H9 (cell line): Measurements from ENCODE around the gene OR1J4. TPM values are rescaled to one million over a fixed set of nuclear protein-coding genes. Genes with fewer than 3 reads are reported as not detected.

Experiments
- DNase-seq: peaks from one replicate; pipeline ENCODE4 v3.0.0-alpha.2; 2017
- H2AFZ ChIP-seq: one replicate; pipeline ENCODE4 v1.6.1; 2013; ENCODE audit warnings: mild to moderate bottlenecking, low read length, control low read depth, moderate library complexity
- H2AK5ac ChIP-seq: 2 replicates; pipeline ENCODE4 v1.6.1; 2013; ENCODE audit warnings: low read length, control low read depth, mixed read lengths; ENCODE audit not compliant: insufficient read length
- H2BK120ac ChIP-seq: one replicate; pipeline ENCODE4 v1.6.1; 2013; ENCODE audit warnings: low read depth, mild to moderate bottlenecking, low read length, control low read depth, inconsistent platforms; ENCODE audit not compliant: poor library complexity, severe bottlenecking
- H2BK12ac ChIP-seq: 2 replicates; pipeline ENCODE4 v1.6.1; 2013; ENCODE audit warnings: low read length, control low read depth, mixed read lengths, low read depth; ENCODE audit not compliant: insufficient read length
- H2BK15ac ChIP-seq: 2 replicates; pipeline ENCODE4 v1.6.1; 2013; ENCODE audit warnings: low read depth, low read length, control low read depth
- H2BK20ac ChIP-seq: one replicate; pipeline ENCODE4 v1.6.1; 2013; ENCODE audit warnings: low read depth, mild to moderate bottlenecking, low read length, control low read depth, inconsistent platforms; ENCODE audit not compliant: poor library complexity, severe bottlenecking
- H2BK5ac ChIP-seq: 2 replicates; pipeline ENCODE4 v1.6.1; 2013; ENCODE audit warnings: low read length, control low read depth, mixed read lengths; ENCODE audit not compliant: insufficient read length
- H3K14ac ChIP-seq: 2 replicates; pipeline ENCODE4 v1.6.1; 2013; ENCODE audit warnings: low read length, control low read depth; ENCODE audit not compliant: insufficient read depth
- H3K18ac ChIP-seq: 2 replicates; pipeline ENCODE4 v1.6.1; 2013; ENCODE audit warnings: low read depth, mild to moderate bottlenecking, mixed read lengths, low read length, control low read depth; ENCODE audit not compliant: insufficient read length
- H3K23ac ChIP-seq: 2 replicates; pipeline ENCODE4 v1.6.1; 2013; ENCODE audit warnings: low read length, control low read depth, mixed read lengths, low read depth; ENCODE audit not compliant: insufficient read length
- H3K23me2 ChIP-seq: 2 replicates; pipeline ENCODE4 v1.6.1; 2013; ENCODE audit warnings: low read depth, mild to moderate bottlenecking, mixed read lengths, low read length, control low read depth; ENCODE audit not compliant: insufficient read length, poor library complexity, severe bottlenecking
- H3K27ac ChIP-seq: 2 replicates; pipeline ENCODE4 v1.5.1; 2013; ENCODE audit warnings: low read length, control low read depth, mixed read lengths, low read depth; ENCODE audit not compliant: insufficient read length
- H3K27me3 ChIP-seq: 2 replicates; pipeline ENCODE4 v1.6.1; 2013; ENCODE audit warnings: low read length, control low read depth, inconsistent platforms; ENCODE audit not compliant: insufficient read depth
- H3K4ac ChIP-seq: 2 replicates; pipeline ENCODE4 v1.6.1; 2013; ENCODE audit warnings: low read depth, mild to moderate bottlenecking, control low read depth, inconsistent platforms, low read length, moderate library complexity
- H3K4me1 ChIP-seq: 2 replicates; pipeline ENCODE4 v1.6.1; 2013; ENCODE audit warnings: low read length, control low read depth, inconsistent platforms; ENCODE audit not compliant: insufficient read depth
- H3K4me2 ChIP-seq: 2 replicates; pipeline ENCODE4 v1.6.1; 2013; ENCODE audit warnings: low read length, control low read depth, mixed read lengths; ENCODE audit not compliant: insufficient read length, insufficient read depth
- H3K56ac ChIP-seq: 2 replicates; pipeline ENCODE4 v1.6.1; 2013; ENCODE audit warnings: low read depth, mild to moderate bottlenecking, mixed read lengths, low read length, control low read depth; ENCODE audit not compliant: insufficient read length
- H3K79me1 ChIP-seq: 2 replicates; pipeline ENCODE4 v1.6.1; 2013; ENCODE audit warnings: low read depth, mild to moderate bottlenecking, moderate library complexity, low read length, control low read depth, inconsistent platforms; ENCODE audit not compliant: insufficient read depth, poor library complexity, severe bottlenecking
- H3K79me2 ChIP-seq: 2 replicates; pipeline ENCODE4 v1.6.1; 2013; ENCODE audit warnings: low read length, control low read depth, inconsistent platforms; ENCODE audit not compliant: insufficient read depth
- H3K9ac ChIP-seq: 2 replicates; pipeline ENCODE4 v1.6.1; 2013; ENCODE audit warnings: low read length, control low read depth, mixed read lengths; ENCODE audit not compliant: insufficient read length; ENCODE audit errors: extremely low read depth
- H3K9me3 ChIP-seq: one replicate; pipeline ENCODE4 v1.6.1; 2013; ENCODE audit warnings: low read depth, low read length, inconsistent platforms; ENCODE audit not compliant: control insufficient read depth
- H3T11ph ChIP-seq: one replicate; pipeline ENCODE4 v1.6.1; 2013; ENCODE audit warnings: mild to moderate bottlenecking, low read length, control low read depth, inconsistent platforms
- H4K20me1 ChIP-seq: one replicate; pipeline ENCODE4 v1.6.1; 2013; ENCODE audit not compliant: control insufficient read depth, insufficient read length, insufficient read depth
- H4K5ac ChIP-seq: 2 replicates; pipeline ENCODE4 v1.6.1; 2013; ENCODE audit warnings: low read depth, mild to moderate bottlenecking, mixed read lengths, low read length, control low read depth; ENCODE audit not compliant: insufficient read length
- H4K8ac ChIP-seq: replicated peaks from 2 replicates; pipeline ENCODE4 v1.6.1; 2013; ENCODE audit warnings: low read length, control low read depth, mixed read lengths, low read depth; ENCODE audit not compliant: insufficient read length
- H4K91ac ChIP-seq: 2 replicates; pipeline ENCODE4 v1.6.1; 2013; ENCODE audit warnings: low read depth, mild to moderate bottlenecking, moderate library complexity, mixed read lengths, low read length, control low read depth; ENCODE audit not compliant: insufficient read length
- H3K27ac Mint-ChIP-seq, 3 experiments: 2 replicates in 2 of 3; 3 replicates in 1 of 3; pipeline ENCODE4 v1.8.0; 2020 to 2021; ENCODE audit warnings: mixed read lengths in 3 of 3, mild to moderate bottlenecking in 1 of 3, moderate library complexity in 1 of 3
- H3K27me3 Mint-ChIP-seq: 2 replicates; pipeline ENCODE4 v1.8.0; 2021; ENCODE audit warnings: low read depth, mild to moderate bottlenecking, moderate library complexity, mixed read lengths
- H3K36me3 Mint-ChIP-seq, 3 experiments: 2 replicates in 2 of 3; 3 replicates in 1 of 3; pipeline ENCODE4 v1.8.0; 2020 to 2021; ENCODE audit warnings: low read depth in 3 of 3, mixed read lengths in 3 of 3; ENCODE audit not compliant: insufficient read depth in 1 of 3
- H3K4me1 Mint-ChIP-seq, 2 experiments: 2 replicates each; pipeline ENCODE4 v1.8.0; 2020; ENCODE audit warnings: mixed read lengths in 2 of 2
- H3K4me3 Mint-ChIP-seq, 2 experiments: 2 replicates in 1 of 2; 3 replicates in 1 of 2; pipeline ENCODE4 v1.8.0; 2020 to 2021; ENCODE audit warnings: mild to moderate bottlenecking in 2 of 2, mixed read lengths in 2 of 2, moderate library complexity in 1 of 2
- H3K9me3 Mint-ChIP-seq, 2 experiments: 2 replicates in 1 of 2; 3 replicates in 1 of 2; pipeline ENCODE4 v1.8.0; 2020; ENCODE audit warnings: mild to moderate bottlenecking in 2 of 2, mixed read lengths in 2 of 2, moderate library complexity in 1 of 2
- CTCF ChIP-seq: fragments of 200-600 bp; sonication (generic); conservative IDR thresholded peaks from 3 replicates; pipeline ENCODE4 v1.8.0; 2021; ENCODE audit warnings: antibody characterized with exemption, mild to moderate bottlenecking
- WGBS: extraction: QIAGEN DNeasy Blood & Tissue Kit; methylation state at CpG from one replicate; pipeline ENCODE4 v1.1.7; 2013; ENCODE audit warnings: missing lambda C conversion rate, low lambda C conversion rate, mixed read lengths; ENCODE audit not compliant: insufficient read length; ENCODE audit errors: extremely low coverage; 5-methylcytosine and 5-hydroxymethylcytosine counted together
- total RNA-seq: library from RNA; stranded (reverse); gene quantifications from 2 replicates; pipeline ENCODE4 v1.2.1, GENCODE V29; 2021

The OR1J4 gene
- total RNA-seq, 1 experiment from 2014 or later: not detected

- Histone ChIP-seq H2BK120ac (no peak overlapping the region), H4K91ac (no peak overlapping the region), H3K4me2 (no peak overlapping the region), H3K56ac (no peak overlapping the region), H3K14ac (no peak overlapping the region), H2AFZ (no peak overlapping the region), H3K4ac (no peak overlapping the region), H2AK5ac (no peak overlapping the region), H3K23ac (no peak overlapping the region), H3K9me3 (peaks cover 39% of the 10 kb centered on the region), H3K27me3 (no peaks in the 10 kb centered on the region), H3K79me2 (no peaks in the 10 kb centered on the region), H4K20me1 (no peaks in the 10 kb centered on the region), H4K8ac (no peak overlapping the region), H4K5ac (no peak overlapping the region), H3K18ac (no peak overlapping the region), H2BK12ac (no peak overlapping the region), H2BK5ac (no peak overlapping the region), H3K79me1 (no peaks in the 10 kb centered on the region), H3K4me1 (no peaks in the 10 kb centered on the region), H3K23me2 (no peaks in the 10 kb centered on the region), H3K9ac (no peak overlapping the region), H3T11ph (no peak overlapping the region), H2BK20ac (no peak overlapping the region), H2BK15ac (no peak overlapping the region), H3K27ac (no peak overlapping the region)
- no peak overlapping the region for H3K4me3 Mint-ChIP-seq
- no peaks in the 10 kb centered on the region for H3K4me1 Mint-ChIP-seq
- WGBS: no CpG with 5 or more reads among the region's 2 CpGs
- H3K36me3 Mint-ChIP-seq: peaks cover 0 to 18% (median 11%) of the 10 kb centered on the region in 3 experiments; a peak in 5 of 7 replicates
- H3K9me3 Mint-ChIP-seq: peaks cover 75 to 79% of the 10 kb centered on the region in 2 experiments
- no peak for DNase-seq
- TF ChIP-seq CTCF: no peak
- no peak overlapping the region for H3K27ac Mint-ChIP-seq
- peaks cover 1% of the 10 kb centered on the region for H3K27me3 Mint-ChIP-seq
These were observed 19.8 kb downstream of the OR1J4 start for GRCh38 chr9:122538757-122539156.
